Epithelial cell of proximal tubule (primary cell): ENCODE data around the gene LMO1. TPM values are rescaled to one million over a fixed set of nuclear protein-coding genes. Genes with fewer than 3 reads are reported as not detected.

ENCODE experiments used
- DNase-seq: peaks from one replicate; pipeline ENCODE4 v3.0.0-alpha.2; 2011; ENCODE audit warnings: low read depth
- H3K4me3 ChIP-seq: 2 replicates; pipeline ENCODE4 v1.5.1; 2011; ENCODE audit warnings: low read depth, mild to moderate bottlenecking, low read length
- total RNA-seq: library from RNA; depleted of rRNA; stranded (reverse); fragments of >200 nt; gene quantifications from 2 replicates; pipeline ENCODE4 v1.2.3, GENCODE V29; 2015
- TF ChIP-seq, protein P1 (sequence below): conservative IDR thresholded peaks from 2 replicates; pipeline ENCODE4 v1.5.1; 2012; ENCODE audit warnings: low read depth, mild to moderate bottlenecking, low read length

LMO1 gene
- total RNA-seq, 1 donor from 2014 or later, result not detected

DNA sequence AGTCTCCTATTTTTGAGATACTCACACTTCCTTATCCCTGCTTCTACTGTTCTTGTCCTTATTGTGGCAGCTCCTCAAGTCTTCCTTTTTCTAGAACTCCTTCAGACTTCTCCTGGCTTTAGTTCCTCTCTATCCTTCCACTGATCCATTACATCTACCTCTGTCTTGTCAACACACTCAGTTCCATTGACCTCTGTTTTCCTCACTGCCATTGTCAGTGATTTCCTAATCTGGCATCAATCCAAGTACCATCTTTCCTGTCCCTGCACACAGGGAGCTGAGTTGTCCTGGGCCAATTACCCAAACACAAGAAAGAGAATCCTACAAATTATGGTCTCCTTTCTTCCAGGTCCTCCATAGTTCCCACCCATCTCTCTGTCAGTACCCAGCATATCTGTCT, 66.9 kb downstream of the LMO1 start:
- TF ChIP-seq, protein P1, sequence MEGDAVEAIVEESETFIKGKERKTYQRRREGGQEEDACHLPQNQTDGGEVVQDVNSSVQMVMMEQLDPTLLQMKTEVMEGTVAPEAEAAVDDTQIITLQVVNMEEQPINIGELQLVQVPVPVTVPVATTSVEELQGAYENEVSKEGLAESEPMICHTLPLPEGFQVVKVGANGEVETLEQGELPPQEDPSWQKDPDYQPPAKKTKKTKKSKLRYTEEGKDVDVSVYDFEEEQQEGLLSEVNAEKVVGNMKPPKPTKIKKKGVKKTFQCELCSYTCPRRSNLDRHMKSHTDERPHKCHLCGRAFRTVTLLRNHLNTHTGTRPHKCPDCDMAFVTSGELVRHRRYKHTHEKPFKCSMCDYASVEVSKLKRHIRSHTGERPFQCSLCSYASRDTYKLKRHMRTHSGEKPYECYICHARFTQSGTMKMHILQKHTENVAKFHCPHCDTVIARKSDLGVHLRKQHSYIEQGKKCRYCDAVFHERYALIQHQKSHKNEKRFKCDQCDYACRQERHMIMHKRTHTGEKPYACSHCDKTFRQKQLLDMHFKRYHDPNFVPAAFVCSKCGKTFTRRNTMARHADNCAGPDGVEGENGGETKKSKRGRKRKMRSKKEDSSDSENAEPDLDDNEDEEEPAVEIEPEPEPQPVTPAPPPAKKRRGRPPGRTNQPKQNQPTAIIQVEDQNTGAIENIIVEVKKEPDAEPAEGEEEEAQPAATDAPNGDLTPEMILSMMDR, result no peak
- H3K4me3 ChIP-seq, result no peak overlapping the region
- DNase-seq, result no peak

DNA sequence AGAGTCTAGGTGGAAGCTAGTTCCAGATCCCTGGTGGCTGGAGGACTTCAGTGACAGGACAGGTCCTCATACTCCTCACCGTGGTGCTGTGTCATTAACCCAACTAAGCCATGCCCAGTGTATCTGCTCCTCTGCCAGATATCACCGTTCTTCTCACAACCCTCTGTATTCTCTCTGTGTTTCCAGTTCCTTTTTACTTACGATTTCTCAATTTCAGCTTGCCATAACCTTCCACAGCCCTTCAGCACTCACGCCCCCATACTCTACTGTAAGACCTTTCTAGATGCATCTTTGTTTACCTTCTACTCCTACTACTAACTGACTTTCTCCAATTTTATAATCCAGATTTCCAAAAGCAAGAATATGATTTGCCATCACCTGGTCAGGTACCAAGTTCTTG, 68.7 kb downstream of the LMO1 start:
- DNase-seq, result no peak
- H3K4me3 ChIP-seq, result no peak overlapping the region
- TF ChIP-seq, protein P1, result no peak

DNA sequence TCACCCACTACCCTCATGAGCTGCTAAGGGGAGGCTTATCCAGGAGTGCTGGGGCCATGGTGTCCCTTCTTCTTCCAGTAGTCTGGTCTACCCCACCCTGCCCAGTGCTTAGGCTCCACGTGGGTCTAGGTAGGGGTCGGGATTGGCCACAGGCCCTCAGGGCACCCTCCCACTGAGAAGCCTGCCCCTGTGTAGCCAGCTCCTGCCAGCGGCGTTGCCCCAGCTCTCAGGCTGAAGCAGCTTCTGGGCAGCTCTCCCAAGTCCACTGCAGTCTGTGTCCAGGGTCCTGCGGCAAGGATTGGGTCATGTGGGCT, 70.8 kb downstream of the LMO1 start:
- no peak for DNase-seq
- TF ChIP-seq, protein P1, result no peak
- no peak overlapping the region for H3K4me3 ChIP-seq

DNA sequence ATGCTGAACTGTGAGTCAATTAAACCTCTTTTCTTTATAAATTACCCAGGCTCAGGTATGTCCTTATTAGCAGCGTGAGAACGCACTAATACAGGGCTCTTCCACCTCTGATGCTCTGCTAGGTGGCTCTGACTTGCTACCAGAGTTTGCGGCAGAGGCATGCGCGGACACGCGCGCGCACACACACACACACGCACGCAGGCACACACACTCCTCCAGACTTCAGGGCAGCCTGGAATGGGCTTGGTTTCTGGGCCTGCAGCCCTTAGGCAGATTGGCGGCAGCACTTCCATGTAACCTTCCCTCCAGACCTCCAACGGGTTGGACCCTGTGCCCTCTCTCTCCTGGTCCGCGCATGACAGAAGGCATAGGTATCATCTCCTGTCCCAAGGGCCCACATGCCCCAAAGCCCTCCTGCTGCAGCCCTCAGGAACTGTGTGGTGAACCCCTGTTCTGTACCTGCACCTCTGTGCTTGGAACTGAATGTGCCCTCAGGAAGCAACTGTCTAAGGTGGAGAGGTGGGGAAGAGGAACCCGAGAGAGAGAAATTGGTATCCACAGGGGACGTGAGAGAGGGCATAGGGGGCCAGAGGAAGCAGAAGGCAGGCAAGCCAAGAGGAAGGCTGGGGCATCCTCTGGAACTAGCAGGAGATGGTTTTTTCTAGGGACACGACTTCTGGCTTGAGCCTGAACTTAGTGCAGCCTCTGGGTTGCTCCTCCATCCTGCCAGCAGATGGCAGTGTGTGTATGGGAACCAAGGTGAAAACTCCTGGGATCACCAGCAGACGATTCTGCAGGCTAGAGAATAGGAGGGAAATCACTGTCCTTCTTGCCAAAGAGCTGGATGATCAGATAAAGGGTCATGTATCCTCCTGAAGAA, 71.4 kb downstream of the LMO1 start:
- TF ChIP-seq, protein P1, result peak; percentile 88
- peak; percentile 10 for DNase-seq
- no peak overlapping the region for H3K4me3 ChIP-seq

DNA sequence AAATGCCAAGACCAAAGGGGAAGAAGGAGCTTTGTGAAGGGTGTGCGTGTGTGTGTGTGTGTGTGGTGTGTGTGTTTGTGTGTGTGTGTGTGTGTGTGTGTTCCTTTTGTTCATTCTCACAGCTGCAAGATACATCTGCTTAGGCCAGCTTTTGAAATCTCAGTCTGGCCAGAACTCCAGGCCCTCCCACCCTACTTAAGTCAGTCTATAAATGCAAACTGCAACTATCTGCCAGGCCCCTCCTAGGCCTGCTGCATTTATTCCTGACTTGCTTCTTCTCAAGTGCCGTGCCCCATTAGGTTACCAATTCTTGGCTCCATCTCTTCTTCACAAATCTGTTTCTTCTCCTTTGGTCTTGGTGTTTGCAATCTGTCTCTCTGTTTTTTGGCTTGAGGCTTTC, 73.2 kb downstream of the LMO1 start:
- no peak overlapping the region for H3K4me3 ChIP-seq
- no peak for DNase-seq
- TF ChIP-seq, protein P1, result no peak

DNA sequence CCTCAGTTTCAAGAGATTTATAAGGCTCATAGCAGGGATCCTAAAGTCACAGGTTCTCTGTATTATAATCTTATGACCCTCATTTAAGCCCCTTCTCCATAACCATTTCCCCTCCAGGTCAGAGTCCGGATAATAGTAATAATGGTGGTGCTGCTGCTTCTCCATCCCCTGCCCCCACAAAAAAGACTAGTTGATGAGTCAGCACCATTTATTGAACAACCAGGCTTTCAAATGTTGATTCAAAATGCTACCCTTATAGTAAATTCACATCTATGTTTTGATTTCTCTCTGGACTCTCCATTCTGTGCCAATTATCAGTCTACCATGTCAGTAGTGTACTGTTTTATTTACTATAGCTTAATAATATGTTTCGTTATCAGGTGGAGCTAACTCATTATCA, 77.2 kb downstream of the LMO1 start:
- no peak overlapping the region for H3K4me3 ChIP-seq
- TF ChIP-seq, protein P1, result no peak
- no peak for DNase-seq

DNA sequence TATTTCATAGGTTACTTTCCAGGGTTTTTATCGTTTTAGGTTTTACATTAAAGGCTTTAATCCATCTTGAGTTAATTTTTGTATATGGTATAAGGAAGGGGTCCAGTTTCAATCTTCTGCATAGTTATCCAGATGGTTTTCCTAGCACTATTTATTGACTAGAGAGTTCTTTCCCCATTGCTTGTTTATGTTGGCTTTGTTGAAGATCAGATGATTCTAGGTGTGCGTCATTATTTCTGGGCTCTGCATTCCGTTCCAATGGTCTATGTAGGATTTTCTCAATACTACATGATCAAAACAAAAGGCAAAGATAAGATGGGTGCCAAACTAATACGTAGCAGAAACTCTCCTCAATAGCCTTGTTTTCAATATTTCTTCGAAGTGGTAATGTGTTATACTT, 80.6 kb downstream of the LMO1 start:
- DNase-seq, result no peak
- TF ChIP-seq, protein P1, result no peak
- H3K4me3 ChIP-seq, result no peak overlapping the region
